Purkinje cell (primary cell): ENCODE results near the gene SMAD1. TPM values are rescaled to one million over a fixed set of nuclear protein-coding genes. Genes with fewer than 3 reads are reported as not detected.

Experiments
- polyA plus RNA-seq: library from polyadenylated mRNA; unstranded; fragments of >200 nt; fragmentation: Nextera tagmentation; gene quantifications from 2 replicates; pipeline ENCODE4 v1.2.1, GENCODE V29; 2014

The SMAD1 gene
- 4.6 and 9.4 TPM in 2 replicates for polyA plus RNA-seq

DNA sequence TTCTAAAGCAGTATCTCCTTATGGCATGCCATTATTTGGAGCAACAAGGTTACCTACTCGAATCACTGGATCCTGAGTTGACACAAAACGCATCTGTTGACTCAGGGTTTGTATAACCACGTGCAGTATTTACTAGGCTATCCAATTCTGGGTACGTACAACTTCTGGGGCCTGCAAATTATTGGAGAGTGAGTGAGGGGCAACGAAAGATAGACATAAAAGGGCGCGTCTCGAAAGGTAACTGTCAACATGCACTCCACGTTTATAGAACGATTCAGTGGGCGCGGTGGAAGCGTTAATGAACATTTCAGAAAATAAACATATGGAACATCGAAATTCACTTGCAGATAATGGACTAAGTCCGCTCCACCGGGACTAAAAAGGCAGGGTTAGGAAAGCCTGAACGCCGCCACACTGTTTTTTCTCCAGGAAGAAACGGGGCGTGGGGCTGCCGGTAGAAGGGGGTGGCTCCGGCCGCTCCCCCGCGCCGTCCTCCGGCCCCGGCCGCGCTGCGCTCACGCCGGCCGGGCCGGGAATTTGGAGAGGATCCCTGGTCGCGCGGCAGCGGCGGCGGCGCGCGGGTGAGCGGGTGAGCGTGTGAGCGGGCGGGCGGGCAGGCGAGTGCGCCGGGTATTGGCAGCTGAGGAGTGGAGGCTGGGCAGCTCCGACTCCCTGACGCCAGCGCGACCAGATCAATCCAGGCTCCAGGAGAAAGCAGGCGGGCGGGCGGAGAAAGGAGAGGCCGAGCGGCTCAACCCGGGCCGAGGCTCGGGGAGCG is at the start of gene SMAD1:
Gene SMAD1, plus strand, starts transcription at position 690 of the 778 bp plus-strand sequence. CDS start 32,761 bp downstream, outside the sequence.

Other genes starting within 250 kb of the SMAD1 start
- 2.8 and 6.3 TPM in 2 replicates for gene MMAA, start 137.5 kb downstream of the SMAD1 start, polyA plus RNA-seq
- gene C4orf51, start 198.3 kb downstream of the SMAD1 start, polyA plus RNA-seq, result not detected in 2 replicates